ENCODE measurements around the gene FLNB.
"Not testable (repeated sequence)": the region's sequence is repeated elsewhere in the genome, so short reads cannot be mapped to it uniquely, and the experiment has no call there.

FLNB gene

GRCh38 chr3:58035524-58036255, 27.5 kb downstream of the FLNB start:
- no peak for DNase-seq

- no peak for DNase-seq
Measured at GRCh38 chr3:58036293-58037032, 28.2 kb downstream of the FLNB start.

- no peak for DNase-seq
Measured at GRCh38 chr3:58037141-58037910, 29.1 kb downstream of the FLNB start.

- DNase-seq = no peak
Measured at GRCh38 chr3:58038675-58039292, 30.6 kb downstream of the FLNB start.

GRCh38 chr3:58039601-58040000, 31.4 kb downstream of the FLNB start:
- DNase-seq = no peak

- DNase-seq = no peak
Measured at GRCh38 chr3:58041182-58041825, 33.1 kb downstream of the FLNB start.

GRCh38 chr3:58041826-58042324, 33.7 kb downstream of the FLNB start:
- no peak for DNase-seq

- no peak for DNase-seq
Measured at GRCh38 chr3:58042947-58043707, 34.9 kb downstream of the FLNB start.

- DNase-seq = no peak
Measured at GRCh38 chr3:58043933-58044332, 35.7 kb downstream of the FLNB start.

GRCh38 chr3:58044691-58045483, 36.7 kb downstream of the FLNB start:
- DNase-seq = no peak

- DNase-seq = no peak
Measured at GRCh38 chr3:58047826-58048225, 39.6 kb downstream of the FLNB start.

GRCh38 chr3:58048301-58048700, 40.1 kb downstream of the FLNB start:
- DNase-seq = no peak

- no peak for DNase-seq
Measured at GRCh38 chr3:58049143-58049785, 41.0 kb downstream of the FLNB start.

- DNase-seq = no peak
Measured at GRCh38 chr3:58051196-58051595, 43.0 kb downstream of the FLNB start.

- not testable (repeated sequence) for DNase-seq
Measured at GRCh38 chr3:58051658-58052261, 43.5 kb downstream of the FLNB start.

- peak; percentile 18 for DNase-seq
Measured at GRCh38 chr3:58052373-58053273, 44.4 kb downstream of the FLNB start.

GRCh38 chr3:58054652-58055051, 46.4 kb downstream of the FLNB start:
- DNase-seq = no peak

GRCh38 chr3:58055314-58055713, 47.1 kb downstream of the FLNB start:
- no peak for DNase-seq

- not testable (repeated sequence) for DNase-seq
Measured at GRCh38 chr3:58055891-58056290, 47.7 kb downstream of the FLNB start.

Data from CD4-positive, alpha-beta T cell treated with Interleukin-4 for 4 hours (primary cell).